Measurements from ENCODE around the gene EPS8. TPM values are rescaled to one million over a fixed set of nuclear protein-coding genes. Genes with fewer than 3 reads are reported as not detected.

EPS8 gene
- total RNA-seq: 47.8 and 65.3 TPM in 2 replicates

DNA sequence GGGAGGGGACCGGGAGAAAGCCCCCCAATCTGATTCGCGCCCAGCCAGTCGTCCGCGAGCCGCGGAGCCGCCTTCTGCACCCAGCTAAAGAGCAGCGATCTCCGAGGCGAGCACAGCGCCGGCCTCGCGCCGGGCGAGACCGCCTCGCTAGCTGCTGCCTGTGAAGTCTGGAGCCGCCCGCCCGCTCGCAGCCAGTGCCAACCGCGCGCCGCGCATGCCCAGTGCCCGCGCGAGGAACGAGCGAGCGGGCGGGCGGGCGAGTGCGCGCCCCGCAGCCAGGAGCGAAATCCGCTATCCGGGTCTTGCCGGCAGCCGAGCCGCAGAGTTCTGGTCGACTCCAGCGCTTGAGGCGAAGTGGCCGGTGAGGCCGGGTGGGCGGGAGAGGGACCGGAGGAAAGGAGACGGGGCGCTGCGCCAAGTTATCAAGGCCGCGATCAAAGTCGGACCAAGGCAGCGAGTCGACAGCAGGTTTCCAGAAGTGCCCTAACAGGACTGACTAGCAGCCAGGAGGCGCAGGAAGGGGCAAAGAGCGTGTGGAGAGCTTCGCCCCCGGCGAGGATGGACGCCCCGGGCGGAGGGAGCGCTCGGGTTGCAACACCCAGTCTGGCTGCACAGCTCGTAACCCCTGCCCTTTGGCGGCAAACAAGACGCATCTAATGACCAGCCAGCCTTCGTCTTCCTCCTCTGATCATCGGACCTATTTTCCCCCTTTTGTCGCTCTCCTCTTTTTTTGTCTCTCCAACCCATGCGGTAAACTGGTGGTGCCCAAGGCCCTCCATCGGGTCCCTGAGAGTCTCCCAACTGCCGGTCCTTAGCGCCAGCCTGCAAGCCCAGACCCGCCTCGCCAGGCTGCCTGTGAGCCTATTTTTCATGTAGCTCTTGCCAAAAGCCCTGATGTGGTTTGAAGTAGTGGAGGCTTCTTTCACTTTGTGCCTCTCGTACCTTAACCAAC, at the start of gene EPS8:
Gene EPS8, minus strand, starts transcription at position 169 of the 952 bp plus-strand sequence. CDS start 106,437 bp downstream, outside the sequence.

Other genes starting within 250 kb of the EPS8 start
- 67.1 and 100 TPM in 2 replicates for gene STRAP, start 93.0 kb upstream of the EPS8 start, total RNA-seq
- gene DERA, start 121.9 kb upstream of the EPS8 start, total RNA-seq: 30.6 and 52.0 TPM in 2 replicates

Measured in mesangial cell (primary cell).